K562 (cell line): ENCODE results near the gene ATP5F1A. TPM values are rescaled to one million over a fixed set of nuclear protein-coding genes. Genes with fewer than 3 reads are reported as not detected.

Experiments
- ATAC-seq: fragments of 200-7000 bp; cut with Tn5 transposase; 3 replicates; pipeline ENCODE4 v1.9.1; 2020; ENCODE audit warnings: moderate library complexity
- BruUV-seq: library from RNA; stranded (reverse); fragments of 400-500 nt; replicated peaks from 2 replicates; lab custom pipeline; 2021; lab: Mats Ljungman, UMichigan
- CTCF ChIA-PET: fragments of 300-600 bp; formaldehyde crosslinking; extraction: SDS; loops from one replicate; lab custom pipeline; 2021; ENCODE audit warnings: low intra/inter-chr PET ratio; lab: Yijun Ruan, JAX
- POLR2A ChIA-PET: fragments of 300-600, 350-650 bp; sonication (Branson Sonifier 250); formaldehyde crosslinking; extraction: SDS; loops from one replicate; lab custom pipeline; 2021; ENCODE audit warnings: antibody characterized with exemption, inconsistent platforms; lab: Yijun Ruan, JAX
- DNase-seq, 4 experiments: peaks; one replicate each; pipeline versions ENCODE4 v3.0.0 to v3.0.0-alpha.2; 2011 to 2018; ENCODE audit warnings: low spot score in 3 of 4, mixed read lengths in 3 of 4; ENCODE audit errors: extremely low read depth in 1 of 4
- FAIRE-seq: peaks from 2 replicates; lab custom pipeline; 2011; peaks lifted over from hg19 to GRCh38; lab: Jason Lieb, UNC
- H2AFZ ChIP-seq: 2 replicates; pipeline ENCODE4 v1.6.0; 2011; ENCODE audit warnings: low read depth, low read length, control low read depth, inconsistent platforms
- H3K27ac ChIP-seq: fragments of 200-600 bp; 3 replicates; pipeline ENCODE4 v1.8.0; 2011; ENCODE audit warnings: low read depth, mild to moderate bottlenecking, control low read depth, inconsistent platforms, low read length, moderate library complexity, mixed read lengths; ENCODE audit errors: extremely low read depth
- H3K27me3 ChIP-seq, 2 experiments: fragments of 300-600 bp in 1 of 2; 2 replicates in 1 of 2; 3 replicates in 1 of 2; pipeline versions ENCODE4 v1.6.0 to v1.8.0; 2011; ENCODE audit warnings: inconsistent platforms in 2 of 2, low read length in 2 of 2, mild to moderate bottlenecking in 1 of 2, mixed read lengths in 1 of 2, moderate library complexity in 1 of 2; ENCODE audit not compliant: control insufficient read depth in 2 of 2, insufficient read depth in 2 of 2
- H3K36me3 ChIP-seq: fragments of 300-600 bp; 3 replicates; pipeline ENCODE4 v1.8.0; 2011; ENCODE audit warnings: mild to moderate bottlenecking, low read length, inconsistent platforms; ENCODE audit not compliant: control insufficient read depth, insufficient read depth
- H3K4me1 ChIP-seq, 2 experiments: fragments of 200-600 bp in 1 of 2; replicated peaks in 1 of 2; 2 replicates in 1 of 2; 3 replicates in 1 of 2; pipeline versions ENCODE4 v1.5.1 to v1.8.0; 2011; ENCODE audit warnings: inconsistent platforms in 2 of 2, low read length in 2 of 2, mild to moderate bottlenecking in 1 of 2, mixed read lengths in 1 of 2, moderate library complexity in 1 of 2; ENCODE audit not compliant: control insufficient read depth in 2 of 2, insufficient read depth in 2 of 2
- H3K4me2 ChIP-seq: 2 replicates; pipeline ENCODE4 v1.6.1; 2011; ENCODE audit warnings: low read length, control low read depth, inconsistent platforms, mixed read lengths; ENCODE audit not compliant: insufficient read depth
- H3K4me3 ChIP-seq: fragments of 200-600 bp; sonication (generic), shearing (Covaris generic); 2 replicates; pipeline ENCODE4 v1.5.1; 2016; ENCODE audit warnings: control low read depth, inconsistent platforms
- H3K79me2 ChIP-seq: fragments of 200-600 bp; 3 replicates; pipeline ENCODE4 v1.8.0; 2011; ENCODE audit warnings: low read length, inconsistent platforms; ENCODE audit not compliant: control insufficient read depth, insufficient read depth
- H3K9ac ChIP-seq, 2 experiments: 2 replicates each; pipeline versions ENCODE4 v1.6.0 to v1.6.1; 2011; ENCODE audit warnings: low read depth in 2 of 2, low read length in 2 of 2, control low read depth in 1 of 2, inconsistent platforms in 1 of 2, mild to moderate bottlenecking in 1 of 2, mixed read lengths in 1 of 2; ENCODE audit not compliant: insufficient read depth in 1 of 2
- H3K9me1 ChIP-seq: one replicate; pipeline ENCODE4 v1.6.0; 2011; ENCODE audit warnings: inconsistent platforms, mild to moderate bottlenecking, low read length, moderate library complexity; ENCODE audit not compliant: control insufficient read depth, insufficient read depth
- H3K9me3 ChIP-seq: replicated peaks from 2 replicates; pipeline ENCODE4 v1.5.1; 2011; ENCODE audit warnings: low read depth, low read length, inconsistent platforms; ENCODE audit not compliant: control insufficient read depth, insufficient read depth
- H4K20me1 ChIP-seq: replicated peaks from 2 replicates; pipeline ENCODE4 v1.6.1; 2011; ENCODE audit warnings: low read length, inconsistent platforms, mixed read lengths; ENCODE audit not compliant: control insufficient read depth, insufficient read depth
- ARID1B ChIP-seq: fragments of 450-650 bp; IDR thresholded peaks from 2 replicates; pipeline ENCODE4 v1.6.1; 2016; ENCODE audit warnings: antibody characterized with exemption, mild to moderate bottlenecking, inconsistent platforms
- CTBP1 ChIP-seq: fragments of 450-650 bp; IDR thresholded peaks from 2 replicates; pipeline ENCODE4 v1.6.1; 2016; ENCODE audit warnings: borderline replicate concordance
- EGR1 ChIP-seq: fragments of 450-650 bp; conservative IDR thresholded peaks from 2 replicates; pipeline ENCODE4 v1.6.1; 2017; ENCODE audit warnings: mild to moderate bottlenecking
- NR2C1 ChIP-seq, 2 experiments: fragments of 450-650 bp; IDR thresholded peaks; 2 replicates each; pipeline ENCODE4 v1.6.1; 2017; ENCODE audit warnings: mild to moderate bottlenecking in 2 of 2, antibody characterized with exemption in 1 of 2, inconsistent platforms in 1 of 2, missing compliant biosample characterization in 1 of 2, missing genetic modification characterization in 1 of 2
- ZBTB7A ChIP-seq: IDR thresholded peaks from 2 replicates; pipeline ENCODE4 v1.6.1; 2011; ENCODE audit warnings: low read depth, mild to moderate bottlenecking, low read length, moderate library complexity, borderline replicate concordance; ENCODE audit not compliant: control insufficient read depth
- WGBS: fragments of 100-300 bp; shearing (Covaris generic); methylation state at CpG from one replicate; pipeline ENCODE4 v1.1.6; 2016; ENCODE audit warnings: low coverage, mixed read lengths; ENCODE audit not compliant: insufficient coverage; ENCODE audit errors: missing lambda C conversion rate; 5-methylcytosine and 5-hydroxymethylcytosine counted together
- in situ Hi-C: fragments of 300-500 bp; cut with MboI; formaldehyde crosslinking; loops from 4 replicates; pipeline ENCODE4 v1.15.0; 2018; ENCODE audit warnings: inconsistent platforms, mixed read lengths
- intact Hi-C: fragments of 100-400 bp; cut with micrococcal nuclease; formaldehyde crosslinking; loops from 2 replicates; pipeline ENCODE4 v1.14.2; 2022
- polyA plus RNA-seq, 8 experiments: library from polyadenylated mRNA; depleted of rRNA in 4 of 8; stranded (reverse) in 5 of 8; unstranded in 3 of 8; fragments of >200 nt; fragmentation: Nextera tagmentation in 2 of 8; fragmentation: Illumina TruSeq in 1 of 8; extraction: Ambion mirVana in 2 of 8; extraction: Trizol in 1 of 8; gene quantifications; 2 replicates each; pipeline versions ENCODE4 v1.2.1 to v1.2.3, GENCODE V29; 2011 to 2014; ENCODE audit warnings: inconsistent platforms in 1 of 8, missing spikeins in 1 of 8
- total RNA-seq, 7 experiments: library from RNA; depleted of rRNA in 6 of 7; stranded (reverse); fragments of >200 nt in 6 of 7; fragmentation: Illumina TruSeq in 2 of 7; extraction: Trizol in 2 of 7; gene quantifications; 2 replicates each; pipeline versions ENCODE4 v1.2.1 to v1.2.3, GENCODE V29; 2011 to 2021; ENCODE audit warnings: low replicate concordance in 1 of 7
- TF ChIP-seq, protein P1 (sequence below), 2 experiments: IDR thresholded peaks; 2 replicates each; pipeline ENCODE4 v1.6.1; 2011; ENCODE audit warnings: borderline replicate concordance in 1 of 2, control low read depth in 1 of 2, low read depth in 1 of 2, low read length in 1 of 2, mild to moderate bottlenecking in 1 of 2, mixed read lengths in 1 of 2, moderate library complexity in 1 of 2; ENCODE audit not compliant: insufficient read depth in 1 of 2, insufficient read length in 1 of 2, poor library complexity in 1 of 2, severe bottlenecking in 1 of 2; ENCODE audit errors: extremely low read depth in 1 of 2
- TF ChIP-seq, protein P2 (sequence below): fragments of 450-650 bp; IDR thresholded peaks from 2 replicates; pipeline ENCODE4 v1.6.1; 2017; ENCODE audit warnings: antibody characterized with exemption, mild to moderate bottlenecking
- TF ChIP-seq, protein P3 (sequence below), 2 experiments: fragments of 450-650 bp; conservative IDR thresholded peaks; 2 replicates each; pipeline ENCODE4 v1.6.1; 2017; ENCODE audit warnings: mild to moderate bottlenecking in 2 of 2, moderate library complexity in 2 of 2

Gene ATP5F1A
- total and polyA plus RNA-seq, 9 of the 15 experiments (the other 6 are each of a cell fraction or from before 2014, with no cell fraction given): 377 to 762 (median 490) TPM

DNA sequence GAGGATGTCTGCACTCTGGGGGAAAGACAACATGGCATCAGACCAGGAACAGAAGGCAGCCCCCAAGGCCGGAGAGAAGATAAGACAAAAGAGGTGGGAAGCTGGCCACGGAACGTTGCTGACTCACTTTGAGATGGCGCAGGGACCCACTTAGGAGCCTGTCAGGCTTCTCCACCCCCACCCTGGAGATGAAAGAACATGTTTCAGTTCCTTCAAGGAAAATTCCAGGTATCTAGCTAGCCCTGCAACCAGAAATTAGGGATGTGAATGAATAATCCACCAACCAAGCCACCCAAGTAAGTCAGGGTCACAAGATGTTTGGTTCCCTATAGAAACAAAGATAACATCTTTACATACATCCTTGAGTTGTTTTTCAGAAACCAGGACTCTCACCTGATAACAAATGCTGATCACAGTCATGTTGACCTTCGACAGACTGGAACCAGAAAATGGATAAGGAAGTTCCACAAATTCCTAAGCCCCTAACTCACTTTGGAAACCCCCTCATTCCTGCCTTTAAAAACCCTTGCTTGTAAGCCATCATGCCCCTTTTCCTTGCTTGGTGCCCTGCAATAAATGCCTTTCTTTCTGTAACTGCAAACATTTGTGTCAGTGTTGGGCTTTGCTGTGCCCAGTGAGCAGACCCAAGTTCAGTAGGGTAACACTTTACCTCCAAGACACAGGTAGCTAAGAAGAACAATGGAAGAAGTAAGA lies 57.9 kb downstream of the ATP5F1A start:
- Histone ChIP-seq H3K4me2 (peak overlapping the region; percentile 62), H2AFZ (peak overlapping the region; percentile 71), H3K27me3 (no peaks in the 10 kb centered on the region), H3K27ac (peak overlapping the region; percentile 74), H3K4me1 (peaks cover 11 to 36% of the 10 kb centered on the region in 2 experiments; a peak in 4 of 5 replicates), H3K9me1 (no peaks in the 10 kb centered on the region), H4K20me1 (no peaks in the 10 kb centered on the region), H3K4me3 (no peak overlapping the region), H3K36me3 (peaks cover 21% of the 10 kb centered on the region; the same call in 2 of the 3 replicates), H3K9me3 (no peaks in the 10 kb centered on the region), H3K9ac (peak overlapping the region in 1 of 2 experiments; percentile 37; a peak in 1 of 4 replicates), H3K79me2 (peaks cover 40% of the 10 kb centered on the region)
- ATAC-seq (peak; percentile 72), FAIRE-seq (peak; percentile 90), DNase-seq (peak; percentile 56 to 80 (median 68))
- ChIA-PET POLR2A (interaction anchor here (0.6 kb wide), 2 partner anchors 12 to 399 kb away, joined by 3 read pairs; no protein-coding TSS in a partner anchor), CTCF (no interaction called here)
- intact Hi-C loops: no loop called here
- no TSS peak for BruUV-seq
- in situ Hi-C loops: no loop called here
- 0% methylated on average over 5 of the region's 5 CpGs for WGBS
- TF ChIP-seq CTBP1 (peak; percentile 35), EGR1 (peak; percentile 44; the same call in 1 of the 2 replicates), NR2C1 (IDR thresholded peaks at IDR 0.05) (no peak), NR2C1 (tag; IDR thresholded peaks at IDR 0.05) (0 out of 2 replicates have a peak, but pooled peaks have one; percentile 14), ARID1B (peak; percentile 65; the same call in 1 of the 2 replicates), ZBTB7A (peak; percentile 38; the same call in 1 of the 2 replicates)
- TF ChIP-seq, protein P1, sequence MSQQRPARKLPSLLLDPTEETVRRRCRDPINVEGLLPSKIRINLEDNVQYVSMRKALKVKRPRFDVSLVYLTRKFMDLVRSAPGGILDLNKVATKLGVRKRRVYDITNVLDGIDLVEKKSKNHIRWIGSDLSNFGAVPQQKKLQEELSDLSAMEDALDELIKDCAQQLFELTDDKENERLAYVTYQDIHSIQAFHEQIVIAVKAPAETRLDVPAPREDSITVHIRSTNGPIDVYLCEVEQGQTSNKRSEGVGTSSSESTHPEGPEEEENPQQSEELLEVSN (IDR thresholded peaks at IDR 0.05; ENCODE audit: borderline replicate concordance in 1 of 2, extremely low read depth in 1 of 2, insufficient read depth in 1 of 2, insufficient read length in 1 of 2, low read depth in 1 of 2, low read length in 1 of 2, poor library complexity in 1 of 2, severe bottlenecking in 1 of 2): peak in 1 of 2 experiments; percentile 40
- TF ChIP-seq, protein P2, sequence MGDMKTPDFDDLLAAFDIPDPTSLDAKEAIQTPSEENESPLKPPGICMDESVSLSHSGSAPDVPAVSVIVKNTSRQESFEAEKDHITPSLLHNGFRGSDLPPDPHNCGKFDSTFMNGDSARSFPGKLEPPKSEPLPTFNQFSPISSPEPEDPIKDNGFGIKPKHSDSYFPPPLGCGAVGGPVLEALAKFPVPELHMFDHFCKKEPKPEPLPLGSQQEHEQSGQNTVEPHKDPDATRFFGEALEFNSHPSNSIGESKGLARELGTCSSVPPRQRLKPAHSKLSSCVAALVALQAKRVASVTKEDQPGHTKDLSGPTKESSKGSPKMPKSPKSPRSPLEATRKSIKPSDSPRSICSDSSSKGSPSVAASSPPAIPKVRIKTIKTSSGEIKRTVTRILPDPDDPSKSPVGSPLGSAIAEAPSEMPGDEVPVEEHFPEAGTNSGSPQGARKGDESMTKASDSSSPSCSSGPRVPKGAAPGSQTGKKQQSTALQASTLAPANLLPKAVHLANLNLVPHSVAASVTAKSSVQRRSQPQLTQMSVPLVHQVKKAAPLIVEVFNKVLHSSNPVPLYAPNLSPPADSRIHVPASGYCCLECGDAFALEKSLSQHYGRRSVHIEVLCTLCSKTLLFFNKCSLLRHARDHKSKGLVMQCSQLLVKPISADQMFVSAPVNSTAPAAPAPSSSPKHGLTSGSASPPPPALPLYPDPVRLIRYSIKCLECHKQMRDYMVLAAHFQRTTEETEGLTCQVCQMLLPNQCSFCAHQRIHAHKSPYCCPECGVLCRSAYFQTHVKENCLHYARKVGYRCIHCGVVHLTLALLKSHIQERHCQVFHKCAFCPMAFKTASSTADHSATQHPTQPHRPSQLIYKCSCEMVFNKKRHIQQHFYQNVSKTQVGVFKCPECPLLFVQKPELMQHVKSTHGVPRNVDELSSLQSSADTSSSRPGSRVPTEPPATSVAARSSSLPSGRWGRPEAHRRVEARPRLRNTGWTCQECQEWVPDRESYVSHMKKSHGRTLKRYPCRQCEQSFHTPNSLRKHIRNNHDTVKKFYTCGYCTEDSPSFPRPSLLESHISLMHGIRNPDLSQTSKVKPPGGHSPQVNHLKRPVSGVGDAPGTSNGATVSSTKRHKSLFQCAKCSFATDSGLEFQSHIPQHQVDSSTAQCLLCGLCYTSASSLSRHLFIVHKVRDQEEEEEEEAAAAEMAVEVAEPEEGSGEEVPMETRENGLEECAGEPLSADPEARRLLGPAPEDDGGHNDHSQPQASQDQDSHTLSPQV: peak; percentile 57
- TF ChIP-seq, protein P3, sequence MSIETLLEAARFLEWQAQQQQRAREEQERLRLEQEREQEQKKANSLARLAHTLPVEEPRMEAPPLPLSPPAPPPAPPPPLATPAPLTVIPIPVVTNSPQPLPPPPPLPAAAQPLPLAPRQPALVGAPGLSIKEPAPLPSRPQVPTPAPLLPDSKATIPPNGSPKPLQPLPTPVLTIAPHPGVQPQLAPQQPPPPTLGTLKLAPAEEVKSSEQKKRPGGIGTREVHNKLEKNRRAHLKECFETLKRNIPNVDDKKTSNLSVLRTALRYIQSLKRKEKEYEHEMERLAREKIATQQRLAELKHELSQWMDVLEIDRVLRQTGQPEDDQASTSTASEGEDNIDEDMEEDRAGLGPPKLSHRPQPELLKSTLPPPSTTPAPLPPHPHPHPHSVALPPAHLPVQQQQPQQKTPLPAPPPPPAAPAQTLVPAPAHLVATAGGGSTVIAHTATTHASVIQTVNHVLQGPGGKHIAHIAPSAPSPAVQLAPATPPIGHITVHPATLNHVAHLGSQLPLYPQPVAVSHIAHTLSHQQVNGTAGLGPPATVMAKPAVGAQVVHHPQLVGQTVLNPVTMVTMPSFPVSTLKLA (conservative IDR thresholded peaks at IDR 0.05): 0 out of 4 replicates have a peak, but pooled peaks of 1 of the 2 experiments have one; percentile 19
